DOHH2 (cell line): ENCODE measurements around the gene LGR6.

ENCODE experiments used
- EZH2phosphoT487 ChIP-seq: fragments of 200-600 bp; sonication (generic); IDR thresholded peaks from 2 replicates; pipeline ENCODE4 v1.6.1; 2017; ENCODE audit warnings: borderline replicate concordance, mild to moderate bottlenecking, antibody characterized with exemption, low read length, moderate library complexity, mixed read lengths
- TF ChIP-seq, protein P1 (sequence below): fragments of 200-600 bp; sonication (generic); IDR thresholded peaks from one replicate; pipeline ENCODE4 v1.5.1; 2014; ENCODE audit warnings: antibody characterized with exemption, mild to moderate bottlenecking, low read depth, low read length; ENCODE audit not compliant: poor library complexity, severe bottlenecking

DNA sequence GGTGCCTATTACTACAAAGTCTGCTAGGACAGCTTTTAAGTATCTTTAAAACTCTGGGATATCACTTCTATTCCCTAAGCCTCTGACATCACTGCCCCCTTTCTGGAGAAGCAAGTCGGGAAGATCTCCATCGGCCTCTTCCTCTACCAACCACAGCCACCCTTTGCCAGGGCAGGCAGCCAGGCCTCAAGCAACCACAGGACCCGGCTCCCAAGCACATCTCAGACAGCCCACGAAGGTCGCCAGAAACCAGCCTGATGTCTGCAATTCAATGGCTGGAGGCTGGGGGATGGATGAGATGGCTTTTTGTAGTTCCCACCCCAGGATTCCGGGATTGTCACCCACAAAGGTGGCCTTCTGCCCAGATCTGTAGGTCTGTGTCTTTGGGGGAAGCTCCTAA is 70.7 kb downstream of the LGR6 start:
- TF ChIP-seq, protein P1, sequence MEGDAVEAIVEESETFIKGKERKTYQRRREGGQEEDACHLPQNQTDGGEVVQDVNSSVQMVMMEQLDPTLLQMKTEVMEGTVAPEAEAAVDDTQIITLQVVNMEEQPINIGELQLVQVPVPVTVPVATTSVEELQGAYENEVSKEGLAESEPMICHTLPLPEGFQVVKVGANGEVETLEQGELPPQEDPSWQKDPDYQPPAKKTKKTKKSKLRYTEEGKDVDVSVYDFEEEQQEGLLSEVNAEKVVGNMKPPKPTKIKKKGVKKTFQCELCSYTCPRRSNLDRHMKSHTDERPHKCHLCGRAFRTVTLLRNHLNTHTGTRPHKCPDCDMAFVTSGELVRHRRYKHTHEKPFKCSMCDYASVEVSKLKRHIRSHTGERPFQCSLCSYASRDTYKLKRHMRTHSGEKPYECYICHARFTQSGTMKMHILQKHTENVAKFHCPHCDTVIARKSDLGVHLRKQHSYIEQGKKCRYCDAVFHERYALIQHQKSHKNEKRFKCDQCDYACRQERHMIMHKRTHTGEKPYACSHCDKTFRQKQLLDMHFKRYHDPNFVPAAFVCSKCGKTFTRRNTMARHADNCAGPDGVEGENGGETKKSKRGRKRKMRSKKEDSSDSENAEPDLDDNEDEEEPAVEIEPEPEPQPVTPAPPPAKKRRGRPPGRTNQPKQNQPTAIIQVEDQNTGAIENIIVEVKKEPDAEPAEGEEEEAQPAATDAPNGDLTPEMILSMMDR, result no peak
- no peak for TF ChIP-seq EZH2phosphoT487
